GM23248 (cell line): Measurements from ENCODE around the gene AURKB. TPM values are rescaled to one million over a fixed set of nuclear protein-coding genes. Genes with fewer than 3 reads are reported as not detected.

Experiments used
- DNase-seq: peaks from one replicate; pipeline ENCODE4 v3.0.0-alpha.2; 2015
- H2AFZ ChIP-seq: fragments of 200-600 bp; sonication (generic); 2 replicates; pipeline ENCODE4 v1.6.1; 2016; ENCODE audit warnings: antibody characterized with exemption
- H3F3A ChIP-seq: fragments of 200-600 bp; sonication (generic); 2 replicates; pipeline ENCODE4 v1.6.1; 2016; ENCODE audit warnings: mild to moderate bottlenecking, antibody characterized with exemption, mixed run types; ENCODE audit not compliant: insufficient read depth
- H3K27ac ChIP-seq: fragments of 200-600 bp; sonication (generic); 2 replicates; pipeline ENCODE4 v1.5.1; 2016; ENCODE audit warnings: mild to moderate bottlenecking
- H3K27me3 ChIP-seq: fragments of 200-600 bp; sonication (generic); replicated peaks from 2 replicates; pipeline ENCODE4 v1.6.1; 2016; ENCODE audit warnings: mild to moderate bottlenecking; ENCODE audit not compliant: insufficient read depth
- H3K36me3 ChIP-seq: fragments of 200-600 bp; sonication (generic); 2 replicates; pipeline ENCODE4 v1.6.1; 2016; ENCODE audit warnings: low read depth, mild to moderate bottlenecking
- H3K4me1 ChIP-seq: fragments of 200-600 bp; sonication (generic); 2 replicates; pipeline ENCODE4 v1.6.1; 2016; ENCODE audit warnings: mild to moderate bottlenecking; ENCODE audit not compliant: insufficient read depth
- H3K4me2 ChIP-seq: fragments of 200-600 bp; sonication (generic); one replicate; pipeline ENCODE4 v1.6.1; 2016; ENCODE audit warnings: mild to moderate bottlenecking; ENCODE audit not compliant: unreplicated experiment
- H3K4me3 ChIP-seq: fragments of 200-600 bp; sonication (generic); 2 replicates; pipeline ENCODE4 v1.5.1; 2016; ENCODE audit warnings: mild to moderate bottlenecking
- H3K79me2 ChIP-seq: fragments of 200-600 bp; sonication (generic); 2 replicates; pipeline ENCODE4 v1.6.1; 2016; ENCODE audit warnings: mild to moderate bottlenecking; ENCODE audit not compliant: insufficient read depth
- H3K9ac ChIP-seq: fragments of 200-600 bp; sonication (generic); 2 replicates; pipeline ENCODE4 v1.6.1; 2016; ENCODE audit warnings: mild to moderate bottlenecking
- H3K9me2 ChIP-seq: fragments of 200-600 bp; sonication (generic); 2 replicates; pipeline ENCODE4 v1.6.1; 2016; ENCODE audit warnings: mixed run types, mild to moderate bottlenecking, moderate library complexity; ENCODE audit not compliant: insufficient read depth
- H3K9me3 ChIP-seq: fragments of 200-600 bp; sonication (generic); one replicate; pipeline ENCODE4 v1.6.1; 2017; ENCODE audit warnings: low read depth
- H4K20me1 ChIP-seq: fragments of 200-600 bp; sonication (generic); 2 replicates; pipeline ENCODE4 v1.6.0; 2016; ENCODE audit not compliant: insufficient read depth
- EZH2 ChIP-seq: fragments of 200-600 bp; sonication (generic); IDR thresholded peaks from 2 replicates; pipeline ENCODE4 v1.6.1; 2018; ENCODE audit warnings: antibody characterized with exemption, mild to moderate bottlenecking; ENCODE audit not compliant: insufficient read depth, poor library complexity, severe bottlenecking
- EZH2phosphoT487 ChIP-seq: fragments of 200-600 bp; sonication (generic); IDR thresholded peaks from 2 replicates; pipeline ENCODE4 v1.6.1; 2018; ENCODE audit warnings: antibody characterized with exemption, moderate library complexity, mild to moderate bottlenecking, low read depth; ENCODE audit not compliant: insufficient read depth
- WGBS, 2 experiments: methylation state at CpG; one replicate each; pipeline ENCODE4 v1.1.6; 2015 to 2017; ENCODE audit warnings: low lambda C conversion rate in 2 of 2, low coverage in 1 of 2; ENCODE audit errors: missing lambda C conversion rate in 2 of 2; 5-methylcytosine and 5-hydroxymethylcytosine counted together
- in situ Hi-C: fragments of 300-500 bp; cut with MboI; formaldehyde crosslinking; loops from 2 replicates; pipeline ENCODE4 v1.15.0; 2020
- polyA plus RNA-seq: library from polyadenylated mRNA; unstranded; fragments of >200 nt; fragmentation: Nextera tagmentation; extraction: Ambion mirVana; gene quantifications from 2 replicates; pipeline ENCODE4 v1.2.1, GENCODE V29; 2016
- total RNA-seq: library from RNA; depleted of rRNA; stranded (reverse); fragments of >200 nt; shearing (Covaris generic); gene quantifications from 2 replicates; pipeline ENCODE4 v1.2.3, GENCODE V29; 2014

Gene AURKB
- total and polyA plus RNA-seq, 2 experiments from 2014 or later: 18.4 to 24.1 TPM

- Histone ChIP-seq H3K4me3 (no peak overlapping the region), H3K9me2 (no peaks in the 10 kb centered on the region), H3K27ac (no peak overlapping the region), H3K9ac (no peak overlapping the region), H4K20me1 (no peaks in the 10 kb centered on the region), H3K4me1 (no peaks in the 10 kb centered on the region), H3F3A (no peaks in the 10 kb centered on the region), H3K4me2 (no peak overlapping the region), H3K9me3 (no peaks in the 10 kb centered on the region), H3K79me2 (no peaks in the 10 kb centered on the region), H2AFZ (no peak overlapping the region), H3K27me3 (no peaks in the 10 kb centered on the region), H3K36me3 (0 out of 2 replicates have a peak, but pooled peaks cover 5% of the 10 kb centered on the region)
- no peak for TF ChIP-seq EZH2phosphoT487
- no peak for TF ChIP-seq EZH2
- DNase-seq: no peak
- in situ Hi-C loops: no loop called here
- 95 to 98% methylated on average over 4 of the region's 4 CpGs for WGBS, 2 experiments
Observed at GRCh38 chr17:8237886-8238285, 27.5 kb upstream of the AURKB start.

DNA sequence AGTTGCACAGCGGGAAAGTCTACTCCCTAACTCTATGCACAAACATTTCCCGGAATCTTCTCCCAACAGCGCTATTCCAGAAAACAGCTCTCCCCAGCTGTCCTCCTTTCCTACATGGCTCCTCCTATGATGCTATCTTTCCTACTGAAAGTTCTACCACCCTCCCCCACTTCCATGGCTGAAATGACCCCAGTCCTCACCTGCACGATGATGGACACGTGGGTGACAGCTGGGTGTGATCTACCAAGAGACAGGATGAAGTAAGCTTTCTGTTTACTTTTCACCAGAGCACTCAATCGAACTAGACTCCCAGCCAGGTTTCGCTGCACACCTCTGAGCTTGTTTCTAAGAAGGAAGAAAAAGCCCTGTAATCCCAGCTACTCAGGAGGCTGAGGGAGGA, 26.8 kb upstream of the AURKB start:
- H3K36me3 ChIP-seq: 0 out of 2 replicates have a peak, but pooled peaks cover 8% of the 10 kb centered on the region
- H4K20me1 ChIP-seq: no peaks in the 10 kb centered on the region
- 92 to 93% methylated on average over 7 of the region's 7 CpGs for WGBS, 2 experiments
- H3K4me1 ChIP-seq: no peaks in the 10 kb centered on the region
- H3K9me2 ChIP-seq: no peaks in the 10 kb centered on the region
- no peak overlapping the region for H3K4me3 ChIP-seq
- H3F3A ChIP-seq: no peaks in the 10 kb centered on the region
- H2AFZ ChIP-seq: no peak overlapping the region
- H3K9ac ChIP-seq: no peak overlapping the region
- no peak for DNase-seq
- in situ Hi-C loops: no loop called here
- H3K9me3 ChIP-seq: no peaks in the 10 kb centered on the region
- H3K27ac ChIP-seq: no peak overlapping the region
- TF ChIP-seq EZH2 (no peak), EZH2phosphoT487 (no peak)
- H3K27me3 ChIP-seq: no peaks in the 10 kb centered on the region
- H3K4me2 ChIP-seq: no peak overlapping the region
- no peaks in the 10 kb centered on the region for H3K79me2 ChIP-seq

DNA sequence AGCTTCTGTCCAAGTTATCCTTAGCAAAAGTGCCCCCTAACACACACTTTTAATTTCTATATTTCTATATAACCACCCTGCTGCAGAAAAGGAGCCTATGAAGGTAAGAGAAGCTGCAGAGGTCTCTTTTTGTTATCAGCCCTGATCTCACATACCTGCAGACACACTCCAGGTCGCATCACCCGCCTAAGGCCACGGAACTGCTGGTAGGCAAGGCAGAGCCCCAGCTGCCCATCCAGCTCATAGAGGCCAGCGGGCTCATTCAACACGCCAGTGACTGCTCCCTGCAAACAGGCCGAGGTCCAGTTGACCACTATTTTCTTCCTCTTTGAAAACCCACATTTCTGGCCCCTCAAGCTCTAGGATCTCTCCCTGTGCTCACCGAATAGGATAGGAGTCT, 25.3 kb upstream of the AURKB start:
- WGBS, 2 experiments: 95 to 96% methylated on average over 7 of the region's 7 CpGs
- Histone ChIP-seq H3K4me2 (no peak overlapping the region), H3K9me2 (no peaks in the 10 kb centered on the region), H2AFZ (no peak overlapping the region), H3K9me3 (no peaks in the 10 kb centered on the region), H3K36me3 (0 out of 2 replicates have a peak, but pooled peaks cover 8% of the 10 kb centered on the region), H3K4me1 (no peaks in the 10 kb centered on the region), H3K79me2 (no peaks in the 10 kb centered on the region), H4K20me1 (no peaks in the 10 kb centered on the region), H3F3A (no peaks in the 10 kb centered on the region), H3K4me3 (no peak overlapping the region), H3K9ac (no peak overlapping the region), H3K27me3 (no peaks in the 10 kb centered on the region), H3K27ac (no peak overlapping the region)
- DNase-seq: no peak
- in situ Hi-C loops: no loop called here
- TF ChIP-seq EZH2phosphoT487 (no peak), EZH2 (no peak)

- 89 to 90% methylated on average over 21 of the region's 21 CpGs for WGBS, 2 experiments
- H4K20me1 ChIP-seq: no peaks in the 10 kb centered on the region
- no peaks in the 10 kb centered on the region for H3K27me3 ChIP-seq
- no peak overlapping the region for H2AFZ ChIP-seq
- in situ Hi-C loops: no loop called here
- no peaks in the 10 kb centered on the region for H3K9me3 ChIP-seq
- no peak overlapping the region for H3K27ac ChIP-seq
- H3K36me3 ChIP-seq: 0 out of 2 replicates have a peak, but pooled peaks cover 8% of the 10 kb centered on the region
- H3K4me2 ChIP-seq: no peak overlapping the region
- no peak for DNase-seq
- no peaks in the 10 kb centered on the region for H3K9me2 ChIP-seq
- no peaks in the 10 kb centered on the region for H3K4me1 ChIP-seq
- H3K4me3 ChIP-seq: no peak overlapping the region
- H3K9ac ChIP-seq: no peak overlapping the region
- H3K79me2 ChIP-seq: no peaks in the 10 kb centered on the region
- TF ChIP-seq EZH2phosphoT487: no peak
- no peak for TF ChIP-seq EZH2
- no peaks in the 10 kb centered on the region for H3F3A ChIP-seq
Observed at GRCh38 chr17:8234361-8235270, 24.2 kb upstream of the AURKB start.
